Pancreas (tissue), 10 donors: ENCODE data around the gene CSRNP3. TPM values are rescaled to one million over a fixed set of nuclear protein-coding genes. Genes with fewer than 3 reads are reported as not detected.

Experiments used
- ATAC-seq, 4 donors: fragments of 200-7000 bp; cut with Tn5 transposase; one replicate each; pipeline versions ENCODE4 v1.8.0 to v1.9.1; 2020; ENCODE audit warnings: mild to moderate bottlenecking in 4 of 4, moderate library complexity in 4 of 4
- DNase-seq, 6 donors: peaks; one replicate each; pipeline ENCODE4 v3.0.0-alpha.2; 2020
- FAIRE-seq: peaks from 2 replicates; lab custom pipeline; 2012; peaks lifted over from hg19 to GRCh38; lab: Jason Lieb, UNC
- H3K27ac ChIP-seq, 4 donors: fragments of 200-600 bp; sonication (generic); 1 replicate in 3 of 4; 2 replicates in 1 of 4; pipeline versions ENCODE4 v1.5.0 to v1.8.0; 2020
- H3K27me3 ChIP-seq, 4 donors: fragments of 200-600 bp; one replicate each; pipeline ENCODE4 v1.8.0; 2021
- H3K36me3 ChIP-seq, 3 donors: fragments of 200-600 bp; sonication (generic) in 1 of 3; one replicate each; pipeline versions ENCODE4 v1.5.0 to v1.8.0; 2020 to 2021
- H3K4me1 ChIP-seq, 3 donors: fragments of 200-600 bp; one replicate each; pipeline ENCODE4 v1.8.0; 2021
- H3K4me3 ChIP-seq, 4 donors: fragments of 200-600 bp; sonication (generic) in 2 of 4; one replicate each; pipeline versions ENCODE4 v1.5.0 to v1.8.0; 2020 to 2021
- H3K9me3 ChIP-seq, 4 donors: fragments of 200-600 bp; one replicate each; pipeline ENCODE4 v1.8.0; 2021
- WGBS, 2 donors: extraction: QIAGEN DNeasy Blood & Tissue Kit; methylation state at CpG; one replicate each; pipeline ENCODE4 v1.1.7; 2013; 5-methylcytosine and 5-hydroxymethylcytosine counted together
- intact Hi-C, 3 donors: fragments of 100-400 bp; cut with DNase I; formaldehyde crosslinking; loops; one replicate each; pipeline versions ENCODE4 v1.11.1 to v1.14.2; 2022
- polyA plus RNA-seq, 2 donors: library from polyadenylated mRNA; stranded (reverse); fragments of 200-250 nt; gene quantifications; one replicate each; pipeline ENCODE4 v1.2.3, GENCODE V29; 2013
- total RNA-seq, 6 donors: library from RNA; stranded (reverse); fragmentation: NEBNext Ultra II Directional in 4 of 6; extraction: Animal tissue kit (Norgen Biotek cat#: 25700) in 4 of 6; gene quantifications; one replicate each; pipeline versions ENCODE4 v1.2.1 to v1.2.4, GENCODE V29; 2021 to 2023
- TF ChIP-seq, protein P1 (sequence below), 4 donors: fragments of 200-600 bp; sonication (generic) in 3 of 4; IDR thresholded peaks; one replicate each; pipeline versions ENCODE4 v1.5.0 to v1.8.0; 2021; ENCODE audit warnings: antibody characterized with exemption in 4 of 4
- donor health status: healthy with polysubstance abuse.
- donor health status: DM: no; HTN: no; CAD: no; lungs with moderate emphysema.
- donor health status: DM: no; HTN: no; CAD: no.
- donor health status: control.
- donor health status: control.
- donor health status: Bipolar disorder and iron deficiency.
- donor health status: DM: yes; HTN: yes; CAD: no.
- donor health status: DM: no; HTN: no; CAD: no.
- donor health status: DM: no; HTN: no; CAD: no.
- donor health status: DM: yes; HTN: yes; CAD: no.

Gene CSRNP3
- total and polyA plus RNA-seq, 8 donors = 0.91 to 4.8 (median 3.1) TPM

DNA sequence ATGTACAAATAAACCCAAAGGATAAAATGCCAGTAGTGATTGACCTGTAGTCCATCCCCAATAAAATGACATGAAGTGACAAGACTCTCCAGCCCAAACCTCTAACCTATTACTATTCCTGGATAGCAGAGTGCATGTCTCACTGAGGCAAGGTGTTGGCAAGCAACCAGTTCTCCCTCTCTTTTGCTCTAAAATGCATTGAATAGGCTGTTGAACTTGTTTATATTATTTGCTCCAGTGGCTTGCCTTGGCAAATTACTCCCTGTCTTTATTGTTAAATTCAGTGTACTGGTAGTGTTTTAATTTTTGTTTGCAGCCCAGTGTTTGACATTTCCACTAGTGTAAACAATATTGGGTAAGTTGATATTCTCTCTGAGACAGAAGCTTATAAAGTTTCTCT, 70.5 kb downstream of the CSRNP3 start:
- Histone ChIP-seq H3K9me3 (no peaks in the 10 kb centered on the region), H3K36me3 (no peaks in the 10 kb centered on the region), H3K27ac (no peak overlapping the region), H3K4me3 (no peak overlapping the region), H3K27me3 (no peaks in the 10 kb centered on the region), H3K4me1 (no peaks in the 10 kb centered on the region)
- no peak for ATAC-seq
- FAIRE-seq = no peak
- no peak for DNase-seq
- intact Hi-C loops = no loop called here
- TF ChIP-seq, protein P1, sequence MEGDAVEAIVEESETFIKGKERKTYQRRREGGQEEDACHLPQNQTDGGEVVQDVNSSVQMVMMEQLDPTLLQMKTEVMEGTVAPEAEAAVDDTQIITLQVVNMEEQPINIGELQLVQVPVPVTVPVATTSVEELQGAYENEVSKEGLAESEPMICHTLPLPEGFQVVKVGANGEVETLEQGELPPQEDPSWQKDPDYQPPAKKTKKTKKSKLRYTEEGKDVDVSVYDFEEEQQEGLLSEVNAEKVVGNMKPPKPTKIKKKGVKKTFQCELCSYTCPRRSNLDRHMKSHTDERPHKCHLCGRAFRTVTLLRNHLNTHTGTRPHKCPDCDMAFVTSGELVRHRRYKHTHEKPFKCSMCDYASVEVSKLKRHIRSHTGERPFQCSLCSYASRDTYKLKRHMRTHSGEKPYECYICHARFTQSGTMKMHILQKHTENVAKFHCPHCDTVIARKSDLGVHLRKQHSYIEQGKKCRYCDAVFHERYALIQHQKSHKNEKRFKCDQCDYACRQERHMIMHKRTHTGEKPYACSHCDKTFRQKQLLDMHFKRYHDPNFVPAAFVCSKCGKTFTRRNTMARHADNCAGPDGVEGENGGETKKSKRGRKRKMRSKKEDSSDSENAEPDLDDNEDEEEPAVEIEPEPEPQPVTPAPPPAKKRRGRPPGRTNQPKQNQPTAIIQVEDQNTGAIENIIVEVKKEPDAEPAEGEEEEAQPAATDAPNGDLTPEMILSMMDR (IDR thresholded peaks at IDR 0.05) = no peak

DNA sequence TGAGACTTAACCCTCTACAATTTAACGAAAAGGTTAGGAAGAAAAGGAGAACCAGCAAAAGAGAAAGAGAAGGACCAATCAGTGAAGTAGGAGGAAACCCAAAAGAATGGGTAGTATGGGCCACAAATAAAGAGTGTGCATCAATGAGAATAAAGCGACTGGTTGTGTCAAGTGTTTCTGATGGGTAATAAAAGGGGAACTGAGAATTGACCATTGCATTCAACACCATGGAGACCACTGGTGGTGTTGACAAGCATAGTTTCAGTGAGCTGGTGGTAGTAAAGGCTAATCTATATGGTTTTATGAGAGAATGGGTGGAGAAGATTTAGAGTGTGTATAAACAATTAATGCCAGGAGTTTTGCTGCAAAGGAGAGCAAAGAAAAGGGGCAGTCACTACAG, 75.4 kb downstream of the CSRNP3 start:
- 93 to 95% methylated on average over 2 of the region's 2 CpGs for WGBS, 2 donors
- DNase-seq (no peak), FAIRE-seq (no peak), ATAC-seq (no peak)
- TF ChIP-seq, protein P1 (IDR thresholded peaks at IDR 0.05) = no peak
- Histone ChIP-seq H3K4me3 (no peak overlapping the region), H3K36me3 (no peaks in the 10 kb centered on the region), H3K9me3 (no peaks in the 10 kb centered on the region), H3K27ac (no peak overlapping the region), H3K27me3 (no peaks in the 10 kb centered on the region), H3K4me1 (no peaks in the 10 kb centered on the region)
- intact Hi-C loops = no loop called here

DNA sequence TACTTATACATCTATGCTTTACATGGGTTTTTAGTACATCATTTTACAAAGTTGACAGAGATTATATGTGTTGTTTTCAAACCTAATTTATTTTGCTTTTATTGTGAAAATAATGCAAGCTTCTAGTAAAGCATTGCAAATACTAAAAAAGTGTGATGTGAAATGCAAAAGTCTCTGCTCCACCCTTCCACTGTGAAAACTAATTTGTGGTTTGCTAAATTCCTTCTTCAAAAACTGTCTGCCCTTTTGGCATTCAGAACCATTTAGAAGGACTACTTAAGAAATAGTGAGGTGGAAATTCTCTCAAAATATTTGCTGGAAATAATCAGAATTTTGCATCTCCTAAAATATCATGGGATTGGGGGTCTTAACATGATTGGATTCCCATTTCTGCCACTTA, 78.4 kb downstream of the CSRNP3 start:
- Histone ChIP-seq H3K36me3 (no peaks in the 10 kb centered on the region), H3K4me3 (no peak overlapping the region), H3K9me3 (no peaks in the 10 kb centered on the region), H3K27me3 (no peaks in the 10 kb centered on the region), H3K4me1 (no peaks in the 10 kb centered on the region), H3K27ac (no peak overlapping the region)
- no peak for FAIRE-seq
- intact Hi-C loops = no loop called here
- DNase-seq = no peak
- ATAC-seq = no peak
- TF ChIP-seq, protein P1 (IDR thresholded peaks at IDR 0.05) = no peak

DNA sequence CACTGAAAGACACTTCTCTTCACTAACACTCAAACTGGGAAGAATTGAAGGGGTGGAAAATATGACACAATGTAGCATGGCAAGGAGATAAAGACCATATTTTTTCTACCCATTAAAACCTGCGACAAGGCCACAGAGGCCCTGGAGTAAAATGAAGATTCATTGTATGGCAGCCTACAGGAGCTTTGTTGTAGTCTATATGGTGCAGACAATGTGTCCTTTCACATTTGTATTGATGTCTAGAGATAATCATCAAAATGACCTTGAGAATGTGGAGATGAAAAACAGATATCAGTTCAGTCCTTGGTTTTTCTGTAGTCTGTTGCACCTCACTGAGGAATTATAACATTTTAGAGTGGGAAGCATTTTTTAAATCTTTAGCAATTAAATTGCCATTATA, 80.1 kb downstream of the CSRNP3 start:
- ATAC-seq = no peak
- intact Hi-C loops = no loop called here
- H3K9me3 ChIP-seq = no peaks in the 10 kb centered on the region
- H3K4me3 ChIP-seq = no peak overlapping the region
- no peaks in the 10 kb centered on the region for H3K4me1 ChIP-seq
- TF ChIP-seq, protein P1 (IDR thresholded peaks at IDR 0.05) = no peak
- no peak for FAIRE-seq
- 78 to 80% methylated on average over 1 of the region's 1 CpG for WGBS, 2 donors
- DNase-seq = no peak
- H3K27me3 ChIP-seq = no peaks in the 10 kb centered on the region
- no peaks in the 10 kb centered on the region for H3K36me3 ChIP-seq
- no peak overlapping the region for H3K27ac ChIP-seq

DNA sequence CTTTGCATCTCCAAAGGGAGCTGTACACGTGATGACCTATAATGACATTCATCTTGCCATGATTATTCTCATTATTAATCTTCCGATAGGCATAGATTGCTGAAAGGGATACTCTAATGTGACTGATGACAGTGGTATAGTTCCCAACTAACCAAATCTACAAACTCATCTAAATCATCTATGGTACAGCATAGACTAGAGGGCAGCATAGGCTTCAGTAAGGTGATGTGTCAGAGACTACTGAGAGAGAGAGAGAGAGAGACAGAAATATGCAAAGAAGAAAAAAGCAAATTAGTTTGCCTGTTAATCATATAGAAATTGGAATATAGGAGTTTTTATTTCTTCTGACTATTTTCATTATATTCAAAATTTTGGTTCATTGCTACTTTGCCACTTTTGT, 89.3 kb downstream of the CSRNP3 start:
- H3K4me3 ChIP-seq = no peak overlapping the region
- no peaks in the 10 kb centered on the region for H3K36me3 ChIP-seq
- ATAC-seq = no peak
- intact Hi-C loops = no loop called here
- no peaks in the 10 kb centered on the region for H3K9me3 ChIP-seq
- TF ChIP-seq, protein P1 (IDR thresholded peaks at IDR 0.05) = no peak
- WGBS, 2 donors = 76 to 83% methylated on average over 2 of the region's 2 CpGs
- H3K27ac ChIP-seq = no peak overlapping the region
- no peak for FAIRE-seq
- no peaks in the 10 kb centered on the region for H3K4me1 ChIP-seq
- DNase-seq = no peak
- H3K27me3 ChIP-seq = no peaks in the 10 kb centered on the region
